HL-60 (cell line): ENCODE results near the gene LPO.

Experiments used
- CTCF ChIP-seq: IDR thresholded peaks from one replicate; pipeline ENCODE4 v1.5.1; 2011; ENCODE audit warnings: low read length, control low read depth, inconsistent platforms; ENCODE audit not compliant: insufficient read depth
- POLR2AphosphoS5 ChIP-seq: IDR thresholded peaks from 2 replicates; pipeline ENCODE4 v1.6.1; 2012; ENCODE audit warnings: low read depth

GRCh38 chr17:58262149-58262548, 23.8 kb downstream of the LPO start:
- TF ChIP-seq POLR2AphosphoS5 (no peak), CTCF (no peak)
